ENCODE measurements around the gene FAM32A. TPM values are rescaled to one million over a fixed set of nuclear protein-coding genes. Genes with fewer than 3 reads are reported as not detected.

The FAM32A gene
- 65.6 and 68.6 TPM in 2 replicates for total RNA-seq

GRCh38 chr19:16185123-16185767, at the start of gene FAM32A:
Gene FAM32A (plus strand): TSS chr19:16185410. CDS start chr19:16185443, 33 bp downstream.
- H3K9me3 Mint-ChIP-seq = no peaks in the 10 kb centered on the region
- H3K4me3 Mint-ChIP-seq (ENCODE audit: low read depth) = peak within 1 kb of the TSS; percentile 95
- peaks cover 14% of the 10 kb centered on the region for H3K4me1 Mint-ChIP-seq (ENCODE audit: low read depth)
- peak; percentile 99 for DNase-seq (ENCODE audit: low spot score)
- H3K27me3 Mint-ChIP-seq (ENCODE audit: low read depth) = no peaks in the 10 kb centered on the region
- peaks cover 37% of the 10 kb centered on the region for H3K36me3 Mint-ChIP-seq (ENCODE audit: low read depth)
- intact Hi-C loops (cut with micrococcal nuclease) = loop anchor here (1.0 to 2.0 kb wide), 5 partner anchors 12 to 348 kb away; partner anchors contain the start of genes AP1M1 and RAB8A
- H3K27ac Mint-ChIP-seq = peak within 1 kb of the TSS; percentile 94

- intact Hi-C loops (cut with micrococcal nuclease) = no loop called here
- Mint-ChIP-seq H3K36me3 (ENCODE audit: low read depth) (peaks cover 47% of the 10 kb centered on the region), H3K4me1 (ENCODE audit: low read depth) (peaks cover 14% of the 10 kb centered on the region), H3K27me3 (ENCODE audit: low read depth) (no peaks in the 10 kb centered on the region), H3K27ac (no peak overlapping the region), H3K4me3 (ENCODE audit: low read depth) (no peak overlapping the region), H3K9me3 (no peaks in the 10 kb centered on the region)
- no peak for DNase-seq (ENCODE audit: low spot score)
Observed at GRCh38 chr19:16135430-16136127, 49.6 kb upstream of the FAM32A start.

- intact Hi-C loops (cut with micrococcal nuclease) = no loop called here
- peaks cover 38% of the 10 kb centered on the region for H3K36me3 Mint-ChIP-seq (ENCODE audit: low read depth)
- no peak overlapping the region for H3K4me3 Mint-ChIP-seq (ENCODE audit: low read depth)
Observed at GRCh38 chr19:16136185-16136999, 48.8 kb upstream of the FAM32A start.

GRCh38 chr19:16139752-16140151, 45.5 kb upstream of the FAM32A start:
- intact Hi-C loops (cut with micrococcal nuclease) = no loop called here
- no peak overlapping the region for H3K4me3 Mint-ChIP-seq (ENCODE audit: low read depth)
- DNase-seq (ENCODE audit: low spot score) = no peak
- peaks cover 35% of the 10 kb centered on the region for H3K4me1 Mint-ChIP-seq (ENCODE audit: low read depth)
- H3K9me3 Mint-ChIP-seq = no peaks in the 10 kb centered on the region
- peak overlapping the region; percentile 60 for H3K27ac Mint-ChIP-seq
- H3K36me3 Mint-ChIP-seq (ENCODE audit: low read depth) = peaks cover 13% of the 10 kb centered on the region
- H3K27me3 Mint-ChIP-seq (ENCODE audit: low read depth) = no peaks in the 10 kb centered on the region

More at GRCh38 chr19:16136185-16136999, 48.8 kb upstream of the FAM32A start:
- H3K9me3 Mint-ChIP-seq = no peaks in the 10 kb centered on the region
- peaks cover 20% of the 10 kb centered on the region for H3K4me1 Mint-ChIP-seq (ENCODE audit: low read depth)
- no peak overlapping the region for H3K27ac Mint-ChIP-seq
- DNase-seq (ENCODE audit: low spot score) = no peak
- H3K27me3 Mint-ChIP-seq (ENCODE audit: low read depth) = no peaks in the 10 kb centered on the region

GRCh38 chr19:16141043-16141442, 44.2 kb upstream of the FAM32A start:
- Mint-ChIP-seq H3K27me3 (ENCODE audit: low read depth) (no peaks in the 10 kb centered on the region), H3K9me3 (no peaks in the 10 kb centered on the region), H3K27ac (peak overlapping the region; percentile 43), H3K4me1 (ENCODE audit: low read depth) (peaks cover 40% of the 10 kb centered on the region), H3K4me3 (ENCODE audit: low read depth) (peak overlapping the region; percentile 30), H3K36me3 (ENCODE audit: low read depth) (peaks cover 14% of the 10 kb centered on the region)
- DNase-seq (ENCODE audit: low spot score) = no peak
- intact Hi-C loops (cut with micrococcal nuclease) = no loop called here

GRCh38 chr19:16142032-16142580, 43.1 kb upstream of the FAM32A start:
- intact Hi-C loops (cut with micrococcal nuclease) = loop anchor here (2.0 kb wide), 1 partner anchor 23 kb away; no protein-coding TSS in a partner anchor
- no peaks in the 10 kb centered on the region for H3K9me3 Mint-ChIP-seq
- peaks cover 40% of the 10 kb centered on the region for H3K4me1 Mint-ChIP-seq (ENCODE audit: low read depth)
- H3K36me3 Mint-ChIP-seq (ENCODE audit: low read depth) = peaks cover 20% of the 10 kb centered on the region
- DNase-seq (ENCODE audit: low spot score) = no peak
- H3K4me3 Mint-ChIP-seq (ENCODE audit: low read depth) = peak overlapping the region; percentile 13
- peak overlapping the region; percentile 50 for H3K27ac Mint-ChIP-seq
- no peaks in the 10 kb centered on the region for H3K27me3 Mint-ChIP-seq (ENCODE audit: low read depth)

GRCh38 chr19:16143399-16144215, 41.6 kb upstream of the FAM32A start, which contains the start of gene HSH2D:
Gene HSH2D (plus strand): TSS chr19:16143685. CDS start chr19:16148751, 5,066 bp downstream.
- peak; percentile 79 for DNase-seq (ENCODE audit: low spot score)
- Mint-ChIP-seq H3K4me1 (ENCODE audit: low read depth) (peaks cover 40% of the 10 kb centered on the region), H3K36me3 (ENCODE audit: low read depth) (peaks cover 20% of the 10 kb centered on the region), H3K27me3 (ENCODE audit: low read depth) (no peaks in the 10 kb centered on the region), H3K27ac (peak within 1 kb of the TSS; percentile 96), H3K9me3 (no peaks in the 10 kb centered on the region), H3K4me3 (ENCODE audit: low read depth) (peak within 1 kb of the TSS; percentile 99)
- intact Hi-C loops (cut with micrococcal nuclease) = loop anchor here (2.0 kb wide), 2 partner anchors 17 to 25 kb away; no protein-coding TSS in a partner anchor

GRCh38 chr19:16144216-16144581, 41.0 kb upstream of the FAM32A start:
- Mint-ChIP-seq H3K4me1 (ENCODE audit: low read depth) (peaks cover 44% of the 10 kb centered on the region), H3K9me3 (no peaks in the 10 kb centered on the region), H3K4me3 (ENCODE audit: low read depth) (peak overlapping the region; percentile 99), H3K27ac (peak overlapping the region; percentile 96), H3K36me3 (ENCODE audit: low read depth) (peaks cover 26% of the 10 kb centered on the region), H3K27me3 (ENCODE audit: low read depth) (no peaks in the 10 kb centered on the region)
- DNase-seq (ENCODE audit: low spot score) = no peak
- intact Hi-C loops (cut with micrococcal nuclease) = loop anchor here (2.0 kb wide), 1 partner anchor 17 kb away; no protein-coding TSS in a partner anchor

GRCh38 chr19:16146112-16146511, 39.1 kb upstream of the FAM32A start:
- Mint-ChIP-seq H3K36me3 (ENCODE audit: low read depth) (peaks cover 42% of the 10 kb centered on the region), H3K9me3 (no peaks in the 10 kb centered on the region), H3K27ac (peak overlapping the region; percentile 30), H3K4me1 (ENCODE audit: low read depth) (peaks cover 32% of the 10 kb centered on the region), H3K4me3 (ENCODE audit: low read depth) (peak overlapping the region; percentile 75), H3K27me3 (ENCODE audit: low read depth) (no peaks in the 10 kb centered on the region)
- intact Hi-C loops (cut with micrococcal nuclease) = no loop called here
- no peak for DNase-seq (ENCODE audit: low spot score)

GRCh38 chr19:16148443-16149229, 36.6 kb upstream of the FAM32A start:
- Mint-ChIP-seq H3K36me3 (ENCODE audit: low read depth) (peaks cover 63% of the 10 kb centered on the region), H3K27ac (peak overlapping the region; percentile 65), H3K9me3 (no peaks in the 10 kb centered on the region), H3K4me1 (ENCODE audit: low read depth) (peaks cover 22% of the 10 kb centered on the region), H3K4me3 (ENCODE audit: low read depth) (no peak overlapping the region), H3K27me3 (ENCODE audit: low read depth) (no peaks in the 10 kb centered on the region)
- intact Hi-C loops (cut with micrococcal nuclease) = no loop called here
- DNase-seq (ENCODE audit: low spot score) = no peak

GRCh38 chr19:16153582-16154336, 31.5 kb upstream of the FAM32A start:
- Mint-ChIP-seq H3K9me3 (no peaks in the 10 kb centered on the region), H3K36me3 (ENCODE audit: low read depth) (peaks cover 83% of the 10 kb centered on the region), H3K4me3 (ENCODE audit: low read depth) (no peak overlapping the region), H3K27me3 (ENCODE audit: low read depth) (no peaks in the 10 kb centered on the region), H3K4me1 (ENCODE audit: low read depth) (peaks cover 10% of the 10 kb centered on the region), H3K27ac (no peak overlapping the region)
- intact Hi-C loops (cut with micrococcal nuclease) = no loop called here
- DNase-seq (ENCODE audit: low spot score) = no peak
